Osteoblast (primary cell): ENCODE measurements around the gene AMOTL1. TPM values are rescaled to one million over a fixed set of nuclear protein-coding genes. Genes with fewer than 3 reads are reported as not detected.

Experiments
- DNase-seq: peaks from one replicate; pipeline ENCODE4 v3.0.0; 2011; ENCODE audit warnings: low spot score, mixed read lengths; ENCODE audit not compliant: insufficient read length; ENCODE audit errors: missing footprints
- H2AFZ ChIP-seq: 2 replicates; pipeline ENCODE4 v1.6.0; 2011; ENCODE audit warnings: mild to moderate bottlenecking, low read length
- H3K27ac ChIP-seq: 2 replicates; pipeline ENCODE4 v1.5.1; 2011; ENCODE audit warnings: mild to moderate bottlenecking, low read depth, low read length, moderate library complexity
- H3K27me3 ChIP-seq: 2 replicates; pipeline ENCODE4 v1.6.0; 2012; ENCODE audit warnings: mild to moderate bottlenecking, control low read depth, inconsistent platforms, low read length, moderate library complexity; ENCODE audit not compliant: insufficient read depth
- H3K36me3 ChIP-seq: 2 replicates; pipeline ENCODE4 v1.5.1; 2011; ENCODE audit warnings: mild to moderate bottlenecking, low read length, control low read depth, moderate library complexity; ENCODE audit not compliant: insufficient read depth
- H3K4me1 ChIP-seq: 2 replicates; pipeline ENCODE4 v1.5.1; 2011; ENCODE audit warnings: mild to moderate bottlenecking, low read length, control low read depth, moderate library complexity; ENCODE audit not compliant: insufficient read depth
- H3K4me2 ChIP-seq: 2 replicates; pipeline ENCODE4 v1.6.0; 2011; ENCODE audit warnings: mild to moderate bottlenecking, low read length; ENCODE audit not compliant: insufficient read depth
- H3K4me3 ChIP-seq: fragments of 200-600 bp; sonication (generic); 3 replicates; pipeline ENCODE4 v1.5.1; 2012; ENCODE audit warnings: mild to moderate bottlenecking, low read length, inconsistent platforms; ENCODE audit not compliant: insufficient read depth
- H3K79me2 ChIP-seq: 2 replicates; pipeline ENCODE4 v1.6.0; 2012; ENCODE audit warnings: mild to moderate bottlenecking, low read length, control low read depth, inconsistent platforms; ENCODE audit not compliant: insufficient read depth
- H3K9me3 ChIP-seq: 2 replicates; pipeline ENCODE4 v1.5.1; 2011; ENCODE audit warnings: low read depth, low read length, control low read depth
- H4K20me1 ChIP-seq: 2 replicates; pipeline ENCODE4 v1.6.0; 2012; ENCODE audit warnings: mild to moderate bottlenecking, low read length, control low read depth; ENCODE audit not compliant: insufficient read depth
- CTCF ChIP-seq: IDR thresholded peaks from 2 replicates; pipeline ENCODE4 v1.5.1; 2011; ENCODE audit warnings: mild to moderate bottlenecking, low read depth, low read length, moderate library complexity; ENCODE audit errors: extremely low read depth
- total RNA-seq: library from RNA; depleted of rRNA; stranded (reverse); fragments of >200 nt; gene quantifications from 2 replicates; pipeline ENCODE4 v1.2.3, GENCODE V29; 2012

Gene AMOTL1
- total RNA-seq, 1 donor, result 53.6 TPM

GRCh38 chr11:94883878-94884277 is 115.7 kb downstream of the AMOTL1 start:
- no peak for DNase-seq
- no peaks in the 10 kb centered on the region for H3K4me1 ChIP-seq
- H2AFZ ChIP-seq, result no peak overlapping the region
- no peak overlapping the region for H3K27ac ChIP-seq
- H3K9me3 ChIP-seq, result no peaks in the 10 kb centered on the region
- H3K27me3 ChIP-seq, result no peaks in the 10 kb centered on the region
- TF ChIP-seq CTCF, result no peak
- H3K4me2 ChIP-seq, result no peak overlapping the region
- H3K79me2 ChIP-seq, result no peaks in the 10 kb centered on the region
- no peak overlapping the region for H3K4me3 ChIP-seq
- H3K36me3 ChIP-seq, result peaks cover 10% of the 10 kb centered on the region
- H4K20me1 ChIP-seq, result no peaks in the 10 kb centered on the region

- Histone ChIP-seq H3K4me3 (no peak overlapping the region), H3K9me3 (no peaks in the 10 kb centered on the region), H3K4me2 (no peak overlapping the region), H3K4me1 (no peaks in the 10 kb centered on the region), H2AFZ (no peak overlapping the region), H3K27me3 (no peaks in the 10 kb centered on the region), H3K27ac (no peak overlapping the region), H4K20me1 (no peaks in the 10 kb centered on the region), H3K79me2 (no peaks in the 10 kb centered on the region), H3K36me3 (peaks cover 10% of the 10 kb centered on the region)
- no peak for TF ChIP-seq CTCF
- DNase-seq, result no peak
These were observed 116.2 kb downstream of the AMOTL1 start for GRCh38 chr11:94884376-94884775.

- no peaks in the 10 kb centered on the region for H3K9me3 ChIP-seq
- H3K4me3 ChIP-seq, result no peak overlapping the region
- H3K27me3 ChIP-seq, result no peaks in the 10 kb centered on the region
- no peak overlapping the region for H3K27ac ChIP-seq
- peaks cover 6% of the 10 kb centered on the region for H3K36me3 ChIP-seq
- H3K4me2 ChIP-seq, result no peak overlapping the region
- H4K20me1 ChIP-seq, result no peaks in the 10 kb centered on the region
- no peak for TF ChIP-seq CTCF
- no peak for DNase-seq
- no peak overlapping the region for H2AFZ ChIP-seq
- peaks cover 2% of the 10 kb centered on the region for H3K79me2 ChIP-seq
- no peaks in the 10 kb centered on the region for H3K4me1 ChIP-seq
These were observed 117.0 kb downstream of the AMOTL1 start for GRCh38 chr11:94885133-94885532.

GRCh38 chr11:94885581-94885980 is 117.4 kb downstream of the AMOTL1 start:
- no peaks in the 10 kb centered on the region for H3K9me3 ChIP-seq
- no peaks in the 10 kb centered on the region for H4K20me1 ChIP-seq
- no peaks in the 10 kb centered on the region for H3K4me1 ChIP-seq
- peaks cover 2% of the 10 kb centered on the region for H3K79me2 ChIP-seq
- H3K36me3 ChIP-seq, result peaks cover 5% of the 10 kb centered on the region
- no peak for DNase-seq
- no peak overlapping the region for H3K4me3 ChIP-seq
- no peak overlapping the region for H3K27ac ChIP-seq
- no peak for TF ChIP-seq CTCF
- H2AFZ ChIP-seq, result no peak overlapping the region
- H3K4me2 ChIP-seq, result no peak overlapping the region
- H3K27me3 ChIP-seq, result no peaks in the 10 kb centered on the region
